ENCODE data around the gene TRIM52. TPM values are rescaled to one million over a fixed set of nuclear protein-coding genes. Genes with fewer than 3 reads are reported as not detected.

TRIM52 gene
- total and polyA plus RNA-seq, 9 of the 15 experiments (the other 6 are each of a cell fraction or from before 2014, with no cell fraction given): 3.3 to 21.9 (median 13.5) TPM

DNA sequence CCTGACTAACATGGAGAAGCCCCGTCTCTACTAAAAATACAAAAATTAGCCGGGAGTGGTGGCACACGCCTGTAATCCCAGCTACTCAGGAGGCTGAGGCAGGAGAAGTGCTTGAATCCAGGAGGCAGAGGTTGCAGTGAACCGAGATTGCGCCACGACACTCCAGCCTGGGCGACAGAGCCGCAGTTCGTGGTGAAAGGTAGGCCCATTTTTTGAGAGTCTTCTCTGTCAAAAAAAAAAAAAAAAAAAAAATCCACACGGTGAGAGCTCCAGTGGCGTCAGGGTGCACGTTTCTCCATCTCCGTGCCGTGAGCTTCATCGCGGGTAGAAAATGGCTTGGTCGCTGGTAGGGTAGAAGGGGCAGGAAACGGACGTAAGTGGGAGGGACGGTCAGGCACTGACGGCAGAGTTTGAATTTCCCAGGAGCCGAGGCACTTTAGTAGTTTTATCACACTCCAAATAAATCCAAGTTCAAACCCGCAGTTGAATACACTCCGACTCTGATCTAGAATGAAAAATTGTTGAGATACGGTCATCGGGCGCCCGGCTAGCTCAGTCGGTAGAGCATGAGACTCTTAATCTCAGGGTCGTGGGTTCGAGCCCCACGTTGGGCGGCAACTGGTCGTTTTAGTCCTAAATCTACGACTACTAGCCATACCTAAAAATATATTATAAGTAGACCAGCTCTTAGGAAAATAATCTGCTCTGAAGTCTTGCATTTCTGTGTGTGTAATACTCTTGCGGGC lies 53.6 kb downstream of the TRIM52 start (continued):
- TF ChIP-seq, protein P1, sequence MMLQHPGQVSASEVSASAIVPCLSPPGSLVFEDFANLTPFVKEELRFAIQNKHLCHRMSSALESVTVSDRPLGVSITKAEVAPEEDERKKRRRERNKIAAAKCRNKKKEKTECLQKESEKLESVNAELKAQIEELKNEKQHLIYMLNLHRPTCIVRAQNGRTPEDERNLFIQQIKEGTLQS (IDR thresholded peaks at IDR 0.05): no peak; the same call in 1 of the 2 replicates
- TF ChIP-seq, protein P1 (CRISPR knock-in tag; conservative IDR thresholded peaks at IDR 0.05): no peak
- TF ChIP-seq NEUROD1 (IDR thresholded peaks at IDR 0.05; ENCODE audit: borderline replicate concordance, low read depth, low read length, partially characterized antibody) (no peak), ZBTB17 (CRISPR knock-in tag; IDR thresholded peaks at IDR 0.05) (no peak), SMARCC2 (IDR thresholded peaks at IDR 0.05; ENCODE audit: low read depth) (no peak), ZNF324 (CRISPR knock-in tag; IDR thresholded peaks at IDR 0.05) (no peak), PURB (CRISPR knock-in tag; IDR thresholded peaks at IDR 0.05; ENCODE audit: low read depth) (no peak), KDM4B (IDR thresholded peaks at IDR 0.05; ENCODE audit: borderline replicate concordance in 2 of 2, low read depth in 1 of 2) (no peak)
- TF ChIP-seq, protein P2, sequence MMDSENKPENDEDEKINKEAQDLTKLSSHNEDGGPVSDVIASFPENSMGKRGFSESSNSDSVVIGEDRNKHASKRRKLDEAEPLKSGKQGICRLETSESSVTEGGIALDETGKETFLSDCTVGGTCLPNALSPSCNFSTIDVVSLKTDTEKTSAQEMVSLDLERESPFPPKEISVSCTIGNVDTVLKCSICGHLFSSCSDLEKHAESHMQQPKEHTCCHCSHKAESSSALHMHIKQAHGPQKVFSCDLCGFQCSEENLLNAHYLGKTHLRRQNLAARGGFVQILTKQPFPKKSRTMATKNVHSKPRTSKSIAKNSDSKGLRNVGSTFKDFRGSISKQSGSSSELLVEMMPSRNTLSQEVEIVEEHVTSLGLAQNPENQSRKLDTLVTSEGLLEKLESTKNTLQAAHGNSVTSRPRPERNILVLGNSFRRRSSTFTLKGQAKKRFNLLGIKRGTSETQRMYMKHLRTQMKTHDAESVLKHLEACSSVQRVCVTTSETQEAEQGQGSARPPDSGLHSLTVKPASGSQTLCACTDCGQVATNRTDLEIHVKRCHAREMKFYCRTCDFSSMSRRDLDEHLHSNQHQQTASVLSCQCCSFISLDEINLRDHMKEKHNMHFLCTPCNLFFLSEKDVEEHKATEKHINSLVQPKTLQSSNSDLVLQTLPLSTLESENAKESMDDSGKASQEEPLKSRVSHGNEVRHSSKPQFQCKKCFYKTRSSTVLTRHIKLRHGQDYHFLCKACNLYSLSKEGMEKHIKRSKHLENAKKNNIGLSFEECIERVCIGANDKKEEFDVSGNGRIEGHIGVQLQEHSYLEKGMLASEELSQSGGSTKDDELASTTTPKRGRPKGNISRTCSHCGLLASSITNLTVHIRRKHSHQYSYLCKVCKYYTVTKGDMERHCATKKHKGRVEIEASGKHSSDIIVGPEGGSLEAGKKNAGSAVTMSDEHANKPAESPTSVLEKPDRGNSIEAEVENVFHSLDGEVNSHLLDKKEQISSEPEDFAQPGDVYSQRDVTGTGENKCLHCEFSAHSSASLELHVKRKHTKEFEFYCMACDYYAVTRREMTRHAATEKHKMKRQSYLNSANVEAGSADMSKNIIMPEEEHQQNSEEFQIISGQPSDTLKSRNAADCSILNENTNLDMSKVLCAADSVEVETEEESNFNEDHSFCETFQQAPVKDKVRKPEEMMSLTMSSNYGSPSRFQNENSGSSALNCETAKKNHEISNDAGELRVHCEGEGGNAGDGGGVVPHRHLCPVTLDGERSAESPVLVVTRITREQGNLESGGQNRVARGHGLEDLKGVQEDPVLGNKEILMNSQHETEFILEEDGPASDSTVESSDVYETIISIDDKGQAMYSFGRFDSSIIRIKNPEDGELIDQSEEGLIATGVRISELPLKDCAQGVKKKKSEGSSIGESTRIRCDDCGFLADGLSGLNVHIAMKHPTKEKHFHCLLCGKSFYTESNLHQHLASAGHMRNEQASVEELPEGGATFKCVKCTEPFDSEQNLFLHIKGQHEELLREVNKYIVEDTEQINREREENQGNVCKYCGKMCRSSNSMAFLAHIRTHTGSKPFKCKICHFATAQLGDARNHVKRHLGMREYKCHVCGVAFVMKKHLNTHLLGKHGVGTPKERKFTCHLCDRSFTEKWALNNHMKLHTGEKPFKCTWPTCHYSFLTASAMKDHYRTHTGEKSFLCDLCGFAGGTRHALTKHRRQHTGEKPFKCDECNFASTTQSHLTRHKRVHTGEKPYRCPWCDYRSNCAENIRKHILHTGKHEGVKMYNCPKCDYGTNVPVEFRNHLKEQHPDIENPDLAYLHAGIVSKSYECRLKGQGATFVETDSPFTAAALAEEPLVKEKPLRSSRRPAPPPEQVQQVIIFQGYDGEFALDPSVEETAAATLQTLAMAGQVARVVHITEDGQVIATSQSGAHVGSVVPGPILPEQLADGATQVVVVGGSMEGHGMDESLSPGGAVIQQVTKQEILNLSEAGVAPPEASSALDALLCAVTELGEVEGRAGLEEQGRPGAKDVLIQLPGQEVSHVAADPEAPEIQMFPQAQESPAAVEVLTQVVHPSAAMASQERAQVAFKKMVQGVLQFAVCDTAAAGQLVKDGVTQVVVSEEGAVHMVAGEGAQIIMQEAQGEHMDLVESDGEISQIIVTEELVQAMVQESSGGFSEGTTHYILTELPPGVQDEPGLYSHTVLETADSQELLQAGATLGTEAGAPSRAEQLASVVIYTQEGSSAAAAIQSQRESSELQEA (IDR thresholded peaks at IDR 0.05; ENCODE audit: low read depth): peak; percentile 72
- TF ChIP-seq, protein P3, sequence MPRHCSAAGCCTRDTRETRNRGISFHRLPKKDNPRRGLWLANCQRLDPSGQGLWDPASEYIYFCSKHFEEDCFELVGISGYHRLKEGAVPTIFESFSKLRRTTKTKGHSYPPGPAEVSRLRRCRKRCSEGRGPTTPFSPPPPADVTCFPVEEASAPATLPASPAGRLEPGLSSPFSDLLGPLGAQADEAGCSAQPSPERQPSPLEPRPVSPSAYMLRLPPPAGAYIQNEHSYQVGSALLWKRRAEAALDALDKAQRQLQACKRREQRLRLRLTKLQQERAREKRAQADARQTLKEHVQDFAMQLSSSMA (CRISPR knock-in tag; IDR thresholded peaks at IDR 0.05): no peak
- TF ChIP-seq, protein P4, sequence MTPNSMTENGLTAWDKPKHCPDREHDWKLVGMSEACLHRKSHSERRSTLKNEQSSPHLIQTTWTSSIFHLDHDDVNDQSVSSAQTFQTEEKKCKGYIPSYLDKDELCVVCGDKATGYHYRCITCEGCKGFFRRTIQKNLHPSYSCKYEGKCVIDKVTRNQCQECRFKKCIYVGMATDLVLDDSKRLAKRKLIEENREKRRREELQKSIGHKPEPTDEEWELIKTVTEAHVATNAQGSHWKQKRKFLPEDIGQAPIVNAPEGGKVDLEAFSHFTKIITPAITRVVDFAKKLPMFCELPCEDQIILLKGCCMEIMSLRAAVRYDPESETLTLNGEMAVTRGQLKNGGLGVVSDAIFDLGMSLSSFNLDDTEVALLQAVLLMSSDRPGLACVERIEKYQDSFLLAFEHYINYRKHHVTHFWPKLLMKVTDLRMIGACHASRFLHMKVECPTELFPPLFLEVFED (CRISPR knock-in tag; conservative IDR thresholded peaks at IDR 0.05): no peak
- TF ChIP-seq, protein P5, sequence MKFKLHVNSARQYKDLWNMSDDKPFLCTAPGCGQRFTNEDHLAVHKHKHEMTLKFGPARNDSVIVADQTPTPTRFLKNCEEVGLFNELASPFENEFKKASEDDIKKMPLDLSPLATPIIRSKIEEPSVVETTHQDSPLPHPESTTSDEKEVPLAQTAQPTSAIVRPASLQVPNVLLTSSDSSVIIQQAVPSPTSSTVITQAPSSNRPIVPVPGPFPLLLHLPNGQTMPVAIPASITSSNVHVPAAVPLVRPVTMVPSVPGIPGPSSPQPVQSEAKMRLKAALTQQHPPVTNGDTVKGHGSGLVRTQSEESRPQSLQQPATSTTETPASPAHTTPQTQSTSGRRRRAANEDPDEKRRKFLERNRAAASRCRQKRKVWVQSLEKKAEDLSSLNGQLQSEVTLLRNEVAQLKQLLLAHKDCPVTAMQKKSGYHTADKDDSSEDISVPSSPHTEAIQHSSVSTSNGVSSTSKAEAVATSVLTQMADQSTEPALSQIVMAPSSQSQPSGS (CRISPR knock-in tag; IDR thresholded peaks at IDR 0.05): no peak
